ENCODE data around the gene OMP. TPM values are rescaled to one million over a fixed set of nuclear protein-coding genes. Genes with fewer than 3 reads are reported as not detected.
A peak's percentile ranks its signal among the peaks of the same experiment; 100 is the strongest.
"Not testable (repeated sequence)": the region's sequence is repeated elsewhere in the genome, so short reads cannot be mapped to it uniquely, and the experiment has no call there.

Gene OMP
- total RNA-seq (not detected), total RNA-seq (0 reads per million in 2 donors)

- H3K9me3 ChIP-seq (ENCODE audit: control insufficient read depth, low read length, poor library complexity, severe bottlenecking) = no peaks in the 10 kb centered on the region
- Mint-ChIP-seq H3K27me3 (no peaks in the 10 kb centered on the region), H3K27ac (peak within 1 kb of the TSS; percentile 86), H3K4me3 (no peak within 1 kb of the TSS), H3K36me3 (ENCODE audit: low read depth) (no peaks in the 10 kb centered on the region), H3K4me1 (peaks cover 2% of the 10 kb centered on the region)
- ATAC-seq (no peak), DNase-seq (no peak)
Measured at GRCh38 chr11:77102246-77103210, at the start of gene OMP. TSS of gene OMP (plus strand) at chr11:77102840. CDS start at chr11:77102840, 0 bp downstream.

GRCh38 chr11:77053217-77054015 is 49.2 kb upstream of the OMP start:
- peaks cover 4% of the 10 kb centered on the region for H3K36me3 Mint-ChIP-seq (ENCODE audit: low read depth)
- peaks cover 5% of the 10 kb centered on the region for H3K27me3 Mint-ChIP-seq
- H3K27ac Mint-ChIP-seq = no peak overlapping the region
- H3K4me1 Mint-ChIP-seq = no peaks in the 10 kb centered on the region
- DNase-seq (no peak), ATAC-seq (no peak)
- H3K4me3 Mint-ChIP-seq = no peak overlapping the region
- no peaks in the 10 kb centered on the region for H3K9me3 ChIP-seq (ENCODE audit: control insufficient read depth, low read length, poor library complexity, severe bottlenecking)

GRCh38 chr11:77054084-77054483 is 48.6 kb upstream of the OMP start:
- DNase-seq = no peak
- Mint-ChIP-seq H3K36me3 (ENCODE audit: low read depth) (peaks cover 4% of the 10 kb centered on the region), H3K4me3 (no peak overlapping the region), H3K27me3 (peaks cover 9% of the 10 kb centered on the region), H3K27ac (no peak overlapping the region), H3K4me1 (no peaks in the 10 kb centered on the region)
- H3K9me3 ChIP-seq (ENCODE audit: control insufficient read depth, low read length, poor library complexity, severe bottlenecking) = no peaks in the 10 kb centered on the region
- no peak for ATAC-seq

- H3K27ac Mint-ChIP-seq = no peak overlapping the region
- H3K9me3 ChIP-seq (ENCODE audit: control insufficient read depth, low read length, poor library complexity, severe bottlenecking) = no peaks in the 10 kb centered on the region
- no peak overlapping the region for H3K4me3 Mint-ChIP-seq
- no peaks in the 10 kb centered on the region for H3K4me1 Mint-ChIP-seq
- no peak for DNase-seq
- H3K27me3 Mint-ChIP-seq = peaks cover 9% of the 10 kb centered on the region
- peaks cover 4% of the 10 kb centered on the region for H3K36me3 Mint-ChIP-seq (ENCODE audit: low read depth)
- ATAC-seq = no peak
Measured at GRCh38 chr11:77055101-77055561, 47.5 kb upstream of the OMP start.

GRCh38 chr11:77055913-77056312 is 46.7 kb upstream of the OMP start:
- Mint-ChIP-seq H3K36me3 (ENCODE audit: low read depth) (peaks cover 4% of the 10 kb centered on the region), H3K4me3 (no peak overlapping the region), H3K27me3 (peaks cover 9% of the 10 kb centered on the region), H3K27ac (no peak overlapping the region), H3K4me1 (no peaks in the 10 kb centered on the region)
- H3K9me3 ChIP-seq (ENCODE audit: control insufficient read depth, low read length, poor library complexity, severe bottlenecking) = no peaks in the 10 kb centered on the region
- DNase-seq (no peak), ATAC-seq (no peak)

- Mint-ChIP-seq H3K27me3 (peaks cover 9% of the 10 kb centered on the region), H3K4me1 (no peaks in the 10 kb centered on the region), H3K27ac (no peak overlapping the region), H3K36me3 (ENCODE audit: low read depth) (peaks cover 4% of the 10 kb centered on the region), H3K4me3 (no peak overlapping the region)
- no peak for DNase-seq
- no peak for ATAC-seq
- no peaks in the 10 kb centered on the region for H3K9me3 ChIP-seq (ENCODE audit: control insufficient read depth, low read length, poor library complexity, severe bottlenecking)
Measured at GRCh38 chr11:77056814-77057402, 45.7 kb upstream of the OMP start.

GRCh38 chr11:77057938-77058474 is 44.6 kb upstream of the OMP start:
- Mint-ChIP-seq H3K4me3 (no peak overlapping the region), H3K27me3 (peaks cover 9% of the 10 kb centered on the region), H3K4me1 (no peaks in the 10 kb centered on the region), H3K36me3 (ENCODE audit: low read depth) (peaks cover 4% of the 10 kb centered on the region), H3K27ac (no peak overlapping the region)
- DNase-seq = no peak
- H3K9me3 ChIP-seq (ENCODE audit: control insufficient read depth, low read length, poor library complexity, severe bottlenecking) = no peaks in the 10 kb centered on the region
- ATAC-seq = no peak

GRCh38 chr11:77058900-77059299 is 43.7 kb upstream of the OMP start:
- Mint-ChIP-seq H3K4me3 (no peak overlapping the region), H3K27ac (no peak overlapping the region), H3K27me3 (peaks cover 9% of the 10 kb centered on the region), H3K4me1 (no peaks in the 10 kb centered on the region), H3K36me3 (ENCODE audit: low read depth) (peaks cover 4% of the 10 kb centered on the region)
- ATAC-seq (no peak), DNase-seq (no peak)
- no peaks in the 10 kb centered on the region for H3K9me3 ChIP-seq (ENCODE audit: control insufficient read depth, low read length, poor library complexity, severe bottlenecking)

GRCh38 chr11:77059806-77060205 is 42.8 kb upstream of the OMP start:
- Mint-ChIP-seq H3K4me1 (peaks cover 1% of the 10 kb centered on the region), H3K27me3 (peaks cover 6% of the 10 kb centered on the region), H3K4me3 (no peak overlapping the region), H3K27ac (no peak overlapping the region), H3K36me3 (ENCODE audit: low read depth) (peaks cover 4% of the 10 kb centered on the region)
- no peak for DNase-seq
- no peaks in the 10 kb centered on the region for H3K9me3 ChIP-seq (ENCODE audit: control insufficient read depth, low read length, poor library complexity, severe bottlenecking)
- ATAC-seq = no peak

- Mint-ChIP-seq H3K36me3 (ENCODE audit: low read depth) (peaks cover 2% of the 10 kb centered on the region), H3K4me1 (peaks cover 4% of the 10 kb centered on the region), H3K27me3 (peaks cover 4% of the 10 kb centered on the region), H3K27ac (no peak overlapping the region), H3K4me3 (no peak overlapping the region)
- DNase-seq (no peak), ATAC-seq (no peak)
- no peaks in the 10 kb centered on the region for H3K9me3 ChIP-seq (ENCODE audit: control insufficient read depth, low read length, poor library complexity, severe bottlenecking)
Measured at GRCh38 chr11:77060234-77060633, 42.4 kb upstream of the OMP start.

GRCh38 chr11:77061258-77061657 is 41.4 kb upstream of the OMP start:
- DNase-seq; H3K27ac Mint-ChIP-seq; H3K36me3 Mint-ChIP-seq (ENCODE audit: low read depth); H3K27me3 Mint-ChIP-seq; H3K4me3 Mint-ChIP-seq; H3K9me3 ChIP-seq (ENCODE audit: control insufficient read depth, low read length, poor library complexity, severe bottlenecking); H3K4me1 Mint-ChIP-seq; ATAC-seq: not testable (repeated sequence)

GRCh38 chr11:77062924-77063323 is 39.7 kb upstream of the OMP start:
- DNase-seq (no peak), ATAC-seq (no peak)
- peaks cover 4% of the 10 kb centered on the region for H3K27me3 Mint-ChIP-seq
- H3K4me3 Mint-ChIP-seq = no peak overlapping the region
- peaks cover 8% of the 10 kb centered on the region for H3K4me1 Mint-ChIP-seq
- no peaks in the 10 kb centered on the region for H3K9me3 ChIP-seq (ENCODE audit: control insufficient read depth, low read length, poor library complexity, severe bottlenecking)
- no peaks in the 10 kb centered on the region for H3K36me3 Mint-ChIP-seq (ENCODE audit: low read depth)
- H3K27ac Mint-ChIP-seq = no peak overlapping the region

GRCh38 chr11:77063407-77063806 is 39.2 kb upstream of the OMP start:
- DNase-seq (no peak), ATAC-seq (no peak)
- Mint-ChIP-seq H3K4me3 (no peak overlapping the region), H3K27ac (no peak overlapping the region), H3K27me3 (peaks cover 4% of the 10 kb centered on the region), H3K36me3 (ENCODE audit: low read depth) (no peaks in the 10 kb centered on the region), H3K4me1 (peaks cover 8% of the 10 kb centered on the region)
- H3K9me3 ChIP-seq (ENCODE audit: control insufficient read depth, low read length, poor library complexity, severe bottlenecking) = no peaks in the 10 kb centered on the region

Data from T-helper 17 cell (primary cell).